ENCODE data around the gene CRYL1.

CRYL1 gene

GRCh38 chr13:20362484-20363041, 163.1 kb downstream of the CRYL1 start:
- no peak for DNase-seq

GRCh38 chr13:20360835-20361412, 164.7 kb downstream of the CRYL1 start:
- no peak for DNase-seq

- DNase-seq = no peak
Observed at GRCh38 chr13:20360041-20360491, 165.6 kb downstream of the CRYL1 start.

GRCh38 chr13:20359335-20359734, 166.3 kb downstream of the CRYL1 start:
- DNase-seq = no peak

- DNase-seq = no peak
Observed at GRCh38 chr13:20358022-20358421, 167.6 kb downstream of the CRYL1 start.

- no peak for DNase-seq
Observed at GRCh38 chr13:20356444-20356843, 169.2 kb downstream of the CRYL1 start.

GRCh38 chr13:20354722-20355121, 170.9 kb downstream of the CRYL1 start:
- DNase-seq = no peak

GRCh38 chr13:20353973-20354372, 171.7 kb downstream of the CRYL1 start:
- no peak for DNase-seq

Data from CD4-positive, alpha-beta T cell treated with Interleukin-4 for 4 hours (primary cell).